MV-4-11 (cell line): Measurements from ENCODE around the gene UPK3BL2.
"Not testable (repeated sequence)": the region's sequence is repeated elsewhere in the genome, so short reads cannot be mapped to it uniquely, and the experiment has no call there.

Experiments used
- DNase-seq: peaks from one replicate; lab custom pipeline; 2025; lab: John Stamatoyannopoulos, UW

UPK3BL2 gene

GRCh38 chr7:102494026-102494425 is 49.5 kb downstream of the UPK3BL2 start:
- DNase-seq: not testable (repeated sequence)

- not testable (repeated sequence) for DNase-seq
Observed at GRCh38 chr7:102493220-102493935, 50.1 kb downstream of the UPK3BL2 start.

- not testable (repeated sequence) for DNase-seq
Observed at GRCh38 chr7:102490529-102491075, 52.9 kb downstream of the UPK3BL2 start.
